GM04504 (cell line): ENCODE data around the gene CDX1.

Source experiments
- DNase-seq: peaks from one replicate; pipeline ENCODE4 v3.0.0-alpha.2; 2012; ENCODE audit warnings: low read depth

The CDX1 gene

GRCh38 chr5:150184006-150184405, 17.4 kb downstream of the CDX1 start:
- no peak for DNase-seq

- no peak for DNase-seq
Observed at GRCh38 chr5:150184990-150185912, 18.7 kb downstream of the CDX1 start.

- DNase-seq: no peak
Observed at GRCh38 chr5:150186137-150186536, 19.6 kb downstream of the CDX1 start.

GRCh38 chr5:150186897-150187296, 20.3 kb downstream of the CDX1 start:
- DNase-seq: no peak

GRCh38 chr5:150188146-150188842, 21.7 kb downstream of the CDX1 start:
- no peak for DNase-seq

- DNase-seq: no peak
Observed at GRCh38 chr5:150189326-150189725, 22.7 kb downstream of the CDX1 start.

- DNase-seq: no peak
Observed at GRCh38 chr5:150189728-150190502, 23.3 kb downstream of the CDX1 start, which contains the start of gene SLC6A7. SLC6A7 (plus strand) TSS chr5:150190062; CDS start chr5:150190328, 266 bp downstream.

- DNase-seq: no peak
Observed at GRCh38 chr5:150190503-150190979, 24.0 kb downstream of the CDX1 start.

- no peak for DNase-seq
Observed at GRCh38 chr5:150190987-150191386, 24.4 kb downstream of the CDX1 start.

- DNase-seq: no peak
Observed at GRCh38 chr5:150192462-150192861, 25.9 kb downstream of the CDX1 start.

GRCh38 chr5:150195736-150196485, 29.3 kb downstream of the CDX1 start:
- DNase-seq: no peak

- DNase-seq: no peak
Observed at GRCh38 chr5:150196514-150196913, 29.9 kb downstream of the CDX1 start.

- DNase-seq: no peak
Observed at GRCh38 chr5:150196986-150197385, 30.4 kb downstream of the CDX1 start.

- DNase-seq: no peak
Observed at GRCh38 chr5:150197476-150197875, 30.9 kb downstream of the CDX1 start.

GRCh38 chr5:150202501-150202900, 35.9 kb downstream of the CDX1 start:
- no peak for DNase-seq

GRCh38 chr5:150203832-150204589, 37.4 kb downstream of the CDX1 start:
- DNase-seq: no peak

- no peak for DNase-seq
Observed at GRCh38 chr5:150204590-150204960, 38.0 kb downstream of the CDX1 start.

- DNase-seq: no peak
Observed at GRCh38 chr5:150206098-150206778, 39.7 kb downstream of the CDX1 start.

- DNase-seq: no peak
Observed at GRCh38 chr5:150206779-150207115, 40.2 kb downstream of the CDX1 start.
